GM06990 (cell line): ENCODE measurements around the gene RASL10A.

Source experiments
- DNase-seq: peaks from one replicate; pipeline ENCODE4 v3.0.0-alpha.2; 2011; ENCODE audit not compliant: insufficient read length; ENCODE audit errors: extremely low read depth
- H3K27me3 ChIP-seq: replicated peaks from 2 replicates; pipeline ENCODE4 v1.6.0; 2011; ENCODE audit warnings: low read length; ENCODE audit not compliant: control insufficient read depth, insufficient read depth
- H3K36me3 ChIP-seq: 2 replicates; pipeline ENCODE4 v1.5.1; 2011; ENCODE audit warnings: low read length; ENCODE audit not compliant: control insufficient read depth, insufficient read depth
- H3K4me3 ChIP-seq: replicated peaks from 2 replicates; pipeline ENCODE4 v1.5.1; 2011; ENCODE audit warnings: low read depth, mild to moderate bottlenecking, control low read depth, low read length
- CTCF ChIP-seq: IDR thresholded peaks from 2 replicates; pipeline ENCODE4 v1.5.1; 2011; ENCODE audit warnings: low read length, control low read depth, mild to moderate bottlenecking, inconsistent platforms; ENCODE audit not compliant: insufficient read depth, poor library complexity, severe bottlenecking

Gene RASL10A

GRCh38 chr22:29336751-29337490 lies 21.4 kb upstream of the RASL10A start:
- Histone ChIP-seq H3K27me3 (no peaks in the 10 kb centered on the region), H3K36me3 (peaks cover 65% of the 10 kb centered on the region), H3K4me3 (no peak overlapping the region)
- DNase-seq = no peak
- no peak for TF ChIP-seq CTCF

- Histone ChIP-seq H3K27me3 (no peaks in the 10 kb centered on the region), H3K36me3 (peaks cover 62% of the 10 kb centered on the region), H3K4me3 (no peak overlapping the region)
- DNase-seq = no peak
- TF ChIP-seq CTCF = no peak
These were observed 20.2 kb upstream of the RASL10A start for GRCh38 chr22:29335656-29336055.

- Histone ChIP-seq H3K4me3 (no peak overlapping the region), H3K27me3 (no peaks in the 10 kb centered on the region), H3K36me3 (peaks cover 63% of the 10 kb centered on the region)
- no peak for TF ChIP-seq CTCF
- no peak for DNase-seq
These were observed 19.3 kb upstream of the RASL10A start for GRCh38 chr22:29334696-29335344.

- H3K4me3 ChIP-seq = no peak overlapping the region
- no peak for DNase-seq
- H3K27me3 ChIP-seq = no peaks in the 10 kb centered on the region
- no peak for TF ChIP-seq CTCF
- peaks cover 63% of the 10 kb centered on the region for H3K36me3 ChIP-seq
These were observed 18.7 kb upstream of the RASL10A start for GRCh38 chr22:29334148-29334547.

GRCh38 chr22:29332886-29333496 lies 17.5 kb upstream of the RASL10A start:
- DNase-seq = no peak
- Histone ChIP-seq H3K27me3 (no peaks in the 10 kb centered on the region), H3K36me3 (peaks cover 62% of the 10 kb centered on the region)

More at GRCh38 chr22:29332886-29333496, 17.5 kb upstream of the RASL10A start:
- no peak overlapping the region for H3K4me3 ChIP-seq
- TF ChIP-seq CTCF = no peak
